Colonic mucosa (tissue), 4 donors: ENCODE data around the gene WDR20. TPM values are rescaled to one million over a fixed set of nuclear protein-coding genes. Genes with fewer than 3 reads are reported as not detected.

Experiments used
- DNase-seq: peaks from one replicate; pipeline ENCODE4 v3.0.0-alpha.2; 2020
- H3K27ac ChIP-seq: fragments of 200-600 bp; one replicate; pipeline ENCODE4 v1.8.0; 2021
- H3K27me3 ChIP-seq: fragments of 200-600 bp; one replicate; pipeline ENCODE4 v1.8.0; 2021
- H3K36me3 ChIP-seq: fragments of 200-600 bp; one replicate; pipeline ENCODE4 v1.8.0; 2021
- H3K4me1 ChIP-seq: fragments of 200-600 bp; one replicate; pipeline ENCODE4 v1.8.0; 2021; ENCODE audit warnings: mild to moderate bottlenecking
- H3K4me3 ChIP-seq: fragments of 200-600 bp; one replicate; pipeline ENCODE4 v1.8.0; 2021
- H3K9ac ChIP-seq, 2 donors: one replicate each; pipeline ENCODE4 v1.7.0; 2013; ENCODE audit warnings: control low read depth in 2 of 2, low read depth in 2 of 2, low read length in 2 of 2
- H3K9me3 ChIP-seq: fragments of 200-600 bp; one replicate; pipeline ENCODE4 v1.8.0; 2021
- intact Hi-C: fragments of 100-400 bp; cut with DNase I; formaldehyde crosslinking; loops from one replicate; pipeline ENCODE4 v1.14.1; 2022
- total RNA-seq, 2 donors: library from RNA; stranded (reverse); fragmentation: NEBNext Ultra II Directional in 1 of 2; extraction: Animal tissue kit (Norgen Biotek cat#: 25700) in 1 of 2; gene quantifications; one replicate each; pipeline ENCODE4 v1.2.1, GENCODE V29; 2021
- TF ChIP-seq, protein P1 (sequence below): fragments of 200-600 bp; IDR thresholded peaks from one replicate; pipeline ENCODE4 v1.8.0; 2022; ENCODE audit warnings: antibody characterized with exemption, mild to moderate bottlenecking
- donor health status: healthy.
- donor health status: DM: no; HTN: no; CAD: no.
- donor health status: DM: no; HTN: no; CAD: no.

WDR20 gene
- total RNA-seq, 2 donors from 2014 or later: 30.0 to 31.2 TPM

DNA sequence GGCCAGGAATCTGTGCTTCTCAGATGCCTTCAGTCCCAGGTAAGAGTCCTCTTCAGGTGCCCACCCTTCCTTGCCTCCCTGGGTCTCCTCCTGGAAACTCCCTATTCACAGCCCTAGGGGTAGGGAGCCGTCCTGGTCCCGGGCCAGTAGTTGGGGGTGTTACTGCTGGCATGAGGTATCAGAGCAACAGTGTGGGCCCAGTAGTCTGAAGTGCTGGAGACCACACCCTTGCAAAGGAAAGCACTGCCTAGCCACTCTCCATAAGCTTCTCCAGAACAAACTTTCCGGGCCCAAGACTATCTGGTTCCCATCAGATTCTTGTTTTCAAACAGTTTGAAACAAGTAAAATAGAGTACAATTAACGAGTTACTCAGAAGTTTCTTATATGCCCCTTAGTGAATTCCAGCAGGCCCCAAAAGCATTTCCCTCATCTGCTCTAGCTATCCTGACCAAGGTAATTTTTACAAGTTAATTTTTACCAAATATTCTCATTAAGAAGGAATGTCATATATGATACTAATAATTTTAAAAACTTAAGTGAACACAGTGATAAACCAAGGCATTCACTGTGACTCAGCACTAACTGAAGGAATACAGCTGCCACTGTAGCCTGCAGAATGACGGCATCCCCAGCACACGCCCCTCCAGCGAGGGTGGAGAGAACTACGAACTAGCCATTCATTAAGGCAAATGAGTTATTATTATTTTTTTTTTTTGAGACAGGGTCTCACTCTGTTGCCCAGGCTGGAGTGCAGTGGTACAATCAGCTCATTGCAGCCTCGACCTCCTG is 115.9 kb downstream of the WDR20 start:
- intact Hi-C loops: no loop called here
- Histone ChIP-seq H3K27me3 (no peaks in the 10 kb centered on the region), H3K4me3 (no peak overlapping the region), H3K36me3 (no peaks in the 10 kb centered on the region), H3K9me3 (no peaks in the 10 kb centered on the region), H3K27ac (peak overlapping the region; percentile 27), H3K9ac (no peak overlapping the region), H3K4me1 (no peaks in the 10 kb centered on the region)
- TF ChIP-seq, protein P1, sequence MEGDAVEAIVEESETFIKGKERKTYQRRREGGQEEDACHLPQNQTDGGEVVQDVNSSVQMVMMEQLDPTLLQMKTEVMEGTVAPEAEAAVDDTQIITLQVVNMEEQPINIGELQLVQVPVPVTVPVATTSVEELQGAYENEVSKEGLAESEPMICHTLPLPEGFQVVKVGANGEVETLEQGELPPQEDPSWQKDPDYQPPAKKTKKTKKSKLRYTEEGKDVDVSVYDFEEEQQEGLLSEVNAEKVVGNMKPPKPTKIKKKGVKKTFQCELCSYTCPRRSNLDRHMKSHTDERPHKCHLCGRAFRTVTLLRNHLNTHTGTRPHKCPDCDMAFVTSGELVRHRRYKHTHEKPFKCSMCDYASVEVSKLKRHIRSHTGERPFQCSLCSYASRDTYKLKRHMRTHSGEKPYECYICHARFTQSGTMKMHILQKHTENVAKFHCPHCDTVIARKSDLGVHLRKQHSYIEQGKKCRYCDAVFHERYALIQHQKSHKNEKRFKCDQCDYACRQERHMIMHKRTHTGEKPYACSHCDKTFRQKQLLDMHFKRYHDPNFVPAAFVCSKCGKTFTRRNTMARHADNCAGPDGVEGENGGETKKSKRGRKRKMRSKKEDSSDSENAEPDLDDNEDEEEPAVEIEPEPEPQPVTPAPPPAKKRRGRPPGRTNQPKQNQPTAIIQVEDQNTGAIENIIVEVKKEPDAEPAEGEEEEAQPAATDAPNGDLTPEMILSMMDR: no peak
- no peak for DNase-seq

DNA sequence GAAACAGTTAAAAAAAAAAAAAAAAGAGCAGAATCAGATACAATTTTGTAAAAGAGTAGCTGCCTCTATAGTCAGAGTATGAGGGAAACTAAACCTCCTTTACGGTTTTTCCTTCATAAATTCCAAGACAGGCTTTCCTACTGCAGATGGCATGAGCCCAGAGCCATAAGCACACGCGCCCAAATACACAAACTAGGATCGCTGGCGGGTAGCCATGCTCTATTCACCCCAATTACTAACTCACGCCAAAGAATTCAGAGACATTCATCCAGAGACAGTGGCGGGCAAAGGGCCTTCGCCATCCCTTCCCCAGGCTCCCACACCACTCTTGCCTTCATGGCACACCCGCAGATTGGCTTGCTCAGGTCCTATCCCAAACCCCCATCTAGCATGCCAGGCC is 117.0 kb downstream of the WDR20 start:
- intact Hi-C loops: no loop called here
- no peak overlapping the region for H3K27ac ChIP-seq
- TF ChIP-seq, protein P1: no peak

DNA sequence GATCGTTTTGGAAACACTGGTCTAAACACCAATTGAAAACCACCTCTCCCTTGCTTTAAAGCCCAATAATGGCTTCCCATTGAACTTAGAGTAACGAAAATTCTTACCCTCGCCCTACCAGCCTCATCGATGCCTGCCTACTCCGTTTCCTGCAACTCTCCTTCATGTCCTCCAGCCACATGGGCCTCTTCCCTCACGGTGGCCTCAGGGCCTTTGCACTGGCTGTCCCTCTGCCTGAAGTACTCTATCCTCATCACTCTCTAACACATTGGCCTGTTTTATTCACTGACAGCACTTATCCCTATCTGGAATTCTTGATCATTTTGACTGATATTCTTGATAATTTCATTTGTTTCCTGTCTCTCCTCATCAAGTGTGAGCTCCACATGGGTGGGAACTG is 118.4 kb downstream of the WDR20 start:
- Histone ChIP-seq H3K9me3 (no peaks in the 10 kb centered on the region), H3K4me3 (no peak overlapping the region), H3K4me1 (no peaks in the 10 kb centered on the region), H3K27me3 (no peaks in the 10 kb centered on the region), H3K9ac (no peak overlapping the region), H3K36me3 (no peaks in the 10 kb centered on the region), H3K27ac (no peak overlapping the region)
- TF ChIP-seq, protein P1: no peak
- DNase-seq: no peak
- intact Hi-C loops: no loop called here

More for the DNA sequence above, 117.0 kb downstream of the WDR20 start:
- H3K9me3 ChIP-seq: no peaks in the 10 kb centered on the region
- no peak overlapping the region for H3K4me3 ChIP-seq
- no peaks in the 10 kb centered on the region for H3K27me3 ChIP-seq
- H3K36me3 ChIP-seq: no peaks in the 10 kb centered on the region
- no peaks in the 10 kb centered on the region for H3K4me1 ChIP-seq
- DNase-seq: no peak
- H3K9ac ChIP-seq: no peak overlapping the region

Other genes starting within 250 kb of the WDR20 start
- gene DYNC1H1, start 175.3 kb upstream of the WDR20 start, total RNA-seq: 100 to 1,000 TPM; 345 to 359 TPM
- 1,000 to 10,000 TPM in 1 of 2 donors, 100 to 1,000 TPM in 1; 357 to 1,349 TPM for gene HSP90AA1, start 52.9 kb upstream of the WDR20 start, total RNA-seq
- 1 to 10 TPM; 4.8 to 6.9 TPM for gene MOK, start 165.3 kb downstream of the WDR20 start, total RNA-seq
- gene ZNF839, start 179.8 kb downstream of the WDR20 start, total RNA-seq: 10 to 100 TPM in 1 of 2 donors, 1 to 10 TPM in 1; 7.2 to 11.0 TPM
- gene CINP, start 223.0 kb downstream of the WDR20 start, total RNA-seq: 10 to 100 TPM; 29.5 to 43.2 TPM
- gene TECPR2, start 223.0 kb downstream of the WDR20 start, total RNA-seq: 10 to 100 TPM; 16.5 to 18.2 TPM